ENCODE data around the gene TOM1L2.

Gene TOM1L2

GRCh38 chr17:17994271-17995069 lies 22.3 kb upstream of the TOM1L2 start:
- DNase-seq: peak in 1 of 2 donors; percentile 4

DNA sequence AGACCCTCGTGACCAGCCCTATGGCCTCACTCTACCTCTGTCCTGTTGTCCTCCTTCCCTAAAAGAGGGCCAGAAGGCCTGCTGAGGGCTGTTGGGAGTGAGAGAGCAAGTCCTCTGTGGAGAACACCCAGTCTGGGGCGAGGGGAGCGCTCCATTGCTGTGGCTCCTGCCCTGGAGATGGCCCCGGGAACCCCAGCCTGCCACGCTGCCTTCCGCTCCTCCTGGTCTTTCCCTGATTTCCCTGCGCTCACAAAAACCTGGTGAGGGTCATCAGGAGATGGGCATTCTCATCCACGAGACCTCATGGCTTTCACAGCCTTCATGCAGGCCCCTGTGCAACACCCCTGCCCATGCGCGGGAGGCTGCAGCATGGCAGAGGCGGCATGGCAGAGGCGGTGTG lies 21.7 kb upstream of the TOM1L2 start:
- DNase-seq: no peak

DNA sequence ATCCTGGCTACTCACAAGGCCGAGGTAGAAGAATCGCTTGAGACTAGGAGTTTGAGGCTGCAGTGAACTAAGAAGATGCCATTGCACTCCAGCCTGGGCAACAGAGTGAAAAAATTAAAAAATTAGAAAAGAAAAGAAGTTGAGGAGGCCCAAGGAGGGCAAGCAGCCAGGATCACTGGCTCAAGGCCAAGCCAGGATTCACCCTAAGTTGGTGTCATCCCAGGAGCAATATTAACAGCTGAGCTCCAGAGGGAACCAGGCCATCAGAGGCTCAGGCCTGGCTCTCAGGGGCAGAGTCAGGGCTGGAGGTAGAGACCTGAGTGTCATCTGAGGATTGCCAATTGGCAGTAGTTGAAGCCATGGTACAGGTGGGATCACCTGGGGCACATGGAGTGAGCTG lies 21.2 kb upstream of the TOM1L2 start:
- no peak for DNase-seq

DNA sequence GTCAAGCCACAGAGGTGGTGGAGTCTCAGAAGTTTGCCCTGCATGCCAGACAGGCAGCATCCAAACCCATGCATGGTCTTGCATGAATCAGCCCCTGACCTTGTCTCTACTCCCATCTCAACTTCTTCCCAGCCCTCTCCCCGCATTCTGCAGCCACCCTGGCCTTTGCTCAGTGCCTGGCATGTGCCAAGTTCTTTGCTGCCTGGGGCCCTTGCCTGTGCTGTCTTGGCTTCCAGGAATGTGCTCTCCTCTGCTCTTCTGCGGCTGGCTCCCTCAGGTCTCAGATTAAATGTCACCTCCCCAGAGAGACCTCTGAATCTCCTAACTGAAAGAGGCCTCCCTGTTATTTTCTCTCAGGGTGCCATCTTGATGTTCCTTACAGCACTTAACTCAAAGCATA lies 18.1 kb upstream of the TOM1L2 start:
- DNase-seq: no peak

DNA sequence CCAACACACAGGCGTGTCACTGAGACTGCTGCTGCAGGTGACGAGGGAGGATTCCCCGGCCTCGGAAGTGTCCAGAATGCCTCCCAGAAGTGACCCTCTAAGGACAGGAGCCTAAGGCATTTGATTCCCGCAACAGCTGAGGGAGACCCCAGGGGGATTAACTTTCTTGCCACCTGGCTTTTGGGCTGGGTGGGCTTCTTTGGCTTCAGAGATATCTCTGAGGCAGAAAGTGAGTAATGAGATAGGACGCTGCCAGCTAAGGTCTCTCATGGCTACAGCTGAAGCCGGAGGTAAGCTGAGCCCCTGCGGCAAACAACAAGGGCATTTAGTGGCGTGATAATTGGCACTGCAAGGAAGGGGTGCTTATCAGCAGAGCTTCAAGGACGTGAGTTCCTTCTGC lies 17.4 kb upstream of the TOM1L2 start:
- no peak for DNase-seq

- no peak for DNase-seq
Measured at GRCh38 chr17:17989081-17989480, 16.9 kb upstream of the TOM1L2 start.

- DNase-seq: no peak
Measured at GRCh38 chr17:17988427-17988945, 16.3 kb upstream of the TOM1L2 start.

DNA sequence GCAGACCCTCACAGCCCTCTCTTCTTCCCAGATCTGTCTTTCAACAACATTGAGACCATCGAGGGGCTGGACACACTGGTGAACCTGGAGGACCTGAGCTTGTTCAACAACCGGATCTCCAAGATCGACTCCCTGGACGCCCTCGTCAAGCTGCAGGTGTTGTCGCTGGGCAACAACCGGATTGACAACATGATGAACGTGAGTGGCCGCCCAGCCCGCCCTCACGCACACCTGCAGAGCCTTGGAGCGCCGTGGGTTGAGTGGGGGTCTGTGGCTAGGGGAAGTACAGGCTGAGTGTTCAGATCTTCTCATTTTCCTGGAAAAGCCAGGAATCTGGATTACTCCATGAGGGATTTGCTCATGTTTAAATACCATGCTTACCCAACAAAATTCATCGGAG lies 15.7 kb upstream of the TOM1L2 start:
- no peak for DNase-seq

- no peak for DNase-seq
Measured at GRCh38 chr17:17987187-17987896, 15.1 kb upstream of the TOM1L2 start.

- DNase-seq: no peak
Measured at GRCh38 chr17:17985555-17985954, 13.4 kb upstream of the TOM1L2 start.

DNA sequence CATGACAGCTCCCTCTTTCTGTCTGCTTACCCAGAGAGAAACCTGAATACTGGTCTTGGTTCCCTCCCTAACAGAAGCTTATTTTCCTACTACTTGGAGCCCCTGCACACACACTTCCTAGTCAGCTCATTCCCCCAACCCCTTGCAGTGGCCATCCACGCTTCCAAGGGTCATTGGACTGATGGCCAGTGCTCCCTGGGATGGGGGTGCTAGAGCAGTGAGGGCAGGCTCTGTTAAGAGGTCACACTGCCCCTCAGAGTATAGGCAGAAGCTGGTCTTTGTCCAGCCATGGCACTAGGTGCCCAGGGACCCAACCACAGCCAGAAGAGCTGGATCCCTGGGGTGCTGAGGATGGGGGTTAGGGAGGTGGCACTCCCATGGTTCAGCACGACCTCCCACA lies 13.0 kb upstream of the TOM1L2 start:
- no peak for DNase-seq

GRCh38 chr17:17983776-17984175 lies 11.6 kb upstream of the TOM1L2 start:
- DNase-seq: no peak

DNA sequence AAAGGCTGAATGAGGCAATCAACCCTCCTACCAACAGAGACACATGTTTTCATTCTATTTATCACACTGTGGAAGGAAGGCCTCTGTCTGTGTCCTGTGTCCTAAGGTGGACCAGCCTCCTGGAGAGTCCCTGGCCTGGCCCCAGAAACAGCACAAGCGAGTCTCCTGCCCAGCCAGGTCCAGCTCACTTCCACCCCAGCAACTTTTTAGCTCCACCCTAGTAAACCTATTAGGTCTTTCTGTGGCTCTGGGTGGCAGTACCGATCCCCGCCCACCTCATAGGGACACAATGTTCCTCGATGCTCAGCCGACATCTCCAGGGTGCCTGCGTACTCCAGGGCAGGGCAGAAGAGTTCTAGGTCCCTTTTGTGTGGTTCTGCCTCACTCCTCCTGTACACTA lies 11.2 kb upstream of the TOM1L2 start:
- DNase-seq: no peak

DNA sequence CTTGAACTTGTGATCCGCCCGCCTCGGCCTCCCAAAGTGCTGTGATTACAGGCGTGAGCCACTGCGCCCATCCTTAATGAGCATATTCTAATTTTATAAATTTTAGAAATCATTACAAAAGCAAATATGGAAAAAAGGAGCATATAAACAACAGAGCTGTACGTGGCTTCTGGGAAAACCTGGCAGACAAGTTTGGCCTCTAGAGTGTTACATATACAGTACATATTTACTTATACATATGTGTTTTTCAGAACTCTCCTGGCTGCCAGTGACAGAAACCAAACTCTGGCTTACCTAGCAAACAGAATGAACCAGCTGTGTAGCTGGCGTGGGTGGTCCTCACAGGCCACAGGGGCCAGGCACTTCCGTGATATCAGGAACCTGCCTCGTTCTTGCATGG lies 10.6 kb upstream of the TOM1L2 start:
- no peak for DNase-seq

GRCh38 chr17:17981330-17981729 lies 9.1 kb upstream of the TOM1L2 start:
- no peak for DNase-seq

GRCh38 chr17:17979778-17980177 lies 7.6 kb upstream of the TOM1L2 start:
- DNase-seq: no peak

DNA sequence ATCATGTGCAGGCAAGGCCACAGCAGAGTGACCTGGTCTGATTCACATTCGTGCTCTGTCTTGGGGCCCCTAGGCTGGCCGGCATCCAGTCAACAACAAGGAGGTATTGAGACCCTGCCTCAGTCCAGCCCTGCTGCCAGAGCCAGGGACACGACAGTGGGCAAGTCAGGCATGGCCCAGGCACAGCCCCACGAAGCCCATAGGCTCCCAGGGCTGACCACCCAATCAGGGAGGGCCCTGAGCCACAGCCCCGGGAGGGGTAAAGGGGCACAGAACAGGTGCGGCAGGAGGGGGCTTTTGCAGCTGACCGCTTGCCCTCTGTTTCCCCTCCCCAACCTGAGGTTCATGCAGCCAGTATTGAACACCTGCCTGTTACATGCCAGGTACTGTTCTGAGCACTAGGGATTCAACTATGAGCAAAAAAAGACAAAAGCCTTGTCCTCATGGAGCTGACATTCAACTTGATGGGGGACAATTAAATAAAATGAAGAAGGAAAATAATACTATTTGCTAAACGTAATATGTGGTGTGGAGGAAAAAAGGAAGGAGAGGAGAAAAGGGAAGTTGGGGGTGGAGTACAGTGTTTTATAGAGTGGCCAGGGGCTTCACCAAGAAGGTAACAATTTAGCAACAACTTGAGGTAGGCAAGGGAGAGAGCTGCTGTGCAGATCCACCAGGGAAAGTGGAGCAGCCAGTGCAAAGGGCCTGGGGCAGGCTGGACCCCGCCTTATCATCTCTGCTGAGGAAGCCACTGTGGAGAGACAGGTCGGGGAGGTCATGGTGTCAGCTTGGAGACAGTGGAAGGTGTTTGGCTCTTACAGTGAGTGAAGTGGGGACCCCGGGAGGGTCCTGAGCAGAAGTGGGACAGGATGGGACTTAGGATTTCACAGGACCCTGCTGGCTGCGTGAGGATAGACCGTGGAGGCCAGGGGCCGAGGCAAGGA lies 6.6 kb upstream of the TOM1L2 start:
- DNase-seq: no peak

DNA sequence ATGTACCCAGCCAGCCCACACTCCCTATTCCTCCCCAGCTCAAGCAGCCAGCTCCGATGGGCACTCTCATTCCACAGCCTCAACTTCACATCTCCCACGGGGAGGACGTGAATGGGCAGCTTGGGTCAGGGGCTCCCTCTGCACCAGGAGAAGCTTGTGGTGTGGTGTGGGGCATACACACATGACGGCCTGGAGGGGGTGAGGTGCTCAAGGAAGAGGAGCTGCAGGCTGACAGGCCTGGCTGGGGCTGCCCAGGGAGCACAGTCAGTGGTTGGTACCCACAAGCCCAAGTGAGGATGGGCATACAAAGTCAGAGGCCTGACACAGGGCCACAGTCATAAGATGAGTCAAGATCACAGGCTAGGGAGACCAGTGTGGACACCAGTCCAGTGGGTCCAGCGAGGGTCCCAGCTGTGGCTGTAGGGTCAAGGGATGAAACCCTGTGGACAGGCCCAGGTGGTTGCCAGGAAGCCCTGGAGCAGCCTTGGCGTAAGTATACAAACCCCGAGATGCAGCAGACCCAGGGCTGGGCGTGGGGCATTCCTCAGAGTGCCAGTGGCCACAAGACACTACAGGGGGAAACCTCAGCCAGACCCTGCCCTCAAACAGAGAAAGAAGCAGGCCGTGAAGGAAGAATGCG lies 4.9 kb upstream of the TOM1L2 start:
- DNase-seq: no peak

DNA sequence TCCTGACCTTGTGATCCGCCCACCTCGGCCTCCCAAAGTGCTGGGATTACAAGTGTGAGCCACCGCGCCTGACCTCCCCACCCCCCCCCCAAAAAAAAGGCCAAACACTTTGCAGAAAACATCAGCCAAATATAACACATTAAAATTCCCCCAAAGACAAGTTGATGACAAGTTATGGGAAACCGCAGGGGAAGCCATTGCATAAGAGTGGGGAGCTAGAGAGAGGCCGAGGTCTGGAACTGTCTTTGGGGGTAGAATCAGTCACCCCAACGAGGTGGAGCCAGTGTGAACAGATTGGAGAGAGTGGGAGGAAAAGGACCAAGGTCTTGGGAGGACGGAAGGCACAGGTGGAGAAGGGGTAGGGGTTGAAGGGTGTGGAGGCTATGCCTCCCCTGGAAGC lies 3.2 kb upstream of the TOM1L2 start:
- DNase-seq: peak in 1 of 2 donors; percentile 30

DNA sequence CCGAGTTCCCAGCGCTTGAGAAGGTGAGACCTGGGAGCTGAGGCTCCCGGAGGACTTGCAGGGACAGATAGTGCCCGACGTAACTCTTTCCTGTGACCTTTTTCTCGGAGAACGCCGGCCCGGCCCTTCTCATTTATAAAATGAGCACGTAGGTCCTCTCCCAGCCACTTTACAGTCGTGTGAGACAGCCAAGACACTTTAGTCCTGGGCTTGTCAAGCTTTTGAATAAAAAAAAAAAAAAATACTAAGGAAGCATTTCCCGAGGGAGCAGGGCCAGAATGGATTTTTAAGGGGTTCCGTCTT lies 703 bp upstream of the TOM1L2 start:
- DNase-seq: no peak

GRCh38 chr17:17971431-17972125 lies 622 bp downstream of the TOM1L2 start:
- DNase-seq: peak in 1 of 2 donors; percentile 21

All from CD4-positive, alpha-beta T cell treated with Interleukin-4 for 1 hour (primary cell).